ENCODE measurements around the gene CDH4. TPM values are rescaled to one million over a fixed set of nuclear protein-coding genes. Genes with fewer than 3 reads are reported as not detected.

Gene CDH4
- total RNA-seq, 6 donors from 2014 or later: 0.20 to 1.0 (median 0.40) TPM; not detected in 1

- Histone ChIP-seq H3K27me3 (no peaks in the 10 kb centered on the region), H3K27ac (no peak overlapping the region), H3K9me3 (no peaks in the 10 kb centered on the region), H3K4me3 (no peak overlapping the region), H3K4me1 (no peaks in the 10 kb centered on the region), H3K36me3 (no peaks in the 10 kb centered on the region)
- ATAC-seq (ENCODE audit: low FRiP score in 2 of 2) (no peak), DNase-seq (no peak)
- WGBS, 2 donors: 72 to 74% methylated on average over 3 to 9 of the region's 9 CpGs
- no peak for TF ChIP-seq POLR2A (IDR thresholded peaks at IDR 0.05)
- no peak for TF ChIP-seq POLR2AphosphoS5 (IDR thresholded peaks at IDR 0.05)
- TF ChIP-seq, protein P1, sequence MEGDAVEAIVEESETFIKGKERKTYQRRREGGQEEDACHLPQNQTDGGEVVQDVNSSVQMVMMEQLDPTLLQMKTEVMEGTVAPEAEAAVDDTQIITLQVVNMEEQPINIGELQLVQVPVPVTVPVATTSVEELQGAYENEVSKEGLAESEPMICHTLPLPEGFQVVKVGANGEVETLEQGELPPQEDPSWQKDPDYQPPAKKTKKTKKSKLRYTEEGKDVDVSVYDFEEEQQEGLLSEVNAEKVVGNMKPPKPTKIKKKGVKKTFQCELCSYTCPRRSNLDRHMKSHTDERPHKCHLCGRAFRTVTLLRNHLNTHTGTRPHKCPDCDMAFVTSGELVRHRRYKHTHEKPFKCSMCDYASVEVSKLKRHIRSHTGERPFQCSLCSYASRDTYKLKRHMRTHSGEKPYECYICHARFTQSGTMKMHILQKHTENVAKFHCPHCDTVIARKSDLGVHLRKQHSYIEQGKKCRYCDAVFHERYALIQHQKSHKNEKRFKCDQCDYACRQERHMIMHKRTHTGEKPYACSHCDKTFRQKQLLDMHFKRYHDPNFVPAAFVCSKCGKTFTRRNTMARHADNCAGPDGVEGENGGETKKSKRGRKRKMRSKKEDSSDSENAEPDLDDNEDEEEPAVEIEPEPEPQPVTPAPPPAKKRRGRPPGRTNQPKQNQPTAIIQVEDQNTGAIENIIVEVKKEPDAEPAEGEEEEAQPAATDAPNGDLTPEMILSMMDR (IDR thresholded peaks at IDR 0.05): no peak
- TF ChIP-seq EP300 (IDR thresholded peaks at IDR 0.05): no peak
Measured at GRCh38 chr20:61666471-61666832, 414.4 kb downstream of the CDH4 start.

DNA sequence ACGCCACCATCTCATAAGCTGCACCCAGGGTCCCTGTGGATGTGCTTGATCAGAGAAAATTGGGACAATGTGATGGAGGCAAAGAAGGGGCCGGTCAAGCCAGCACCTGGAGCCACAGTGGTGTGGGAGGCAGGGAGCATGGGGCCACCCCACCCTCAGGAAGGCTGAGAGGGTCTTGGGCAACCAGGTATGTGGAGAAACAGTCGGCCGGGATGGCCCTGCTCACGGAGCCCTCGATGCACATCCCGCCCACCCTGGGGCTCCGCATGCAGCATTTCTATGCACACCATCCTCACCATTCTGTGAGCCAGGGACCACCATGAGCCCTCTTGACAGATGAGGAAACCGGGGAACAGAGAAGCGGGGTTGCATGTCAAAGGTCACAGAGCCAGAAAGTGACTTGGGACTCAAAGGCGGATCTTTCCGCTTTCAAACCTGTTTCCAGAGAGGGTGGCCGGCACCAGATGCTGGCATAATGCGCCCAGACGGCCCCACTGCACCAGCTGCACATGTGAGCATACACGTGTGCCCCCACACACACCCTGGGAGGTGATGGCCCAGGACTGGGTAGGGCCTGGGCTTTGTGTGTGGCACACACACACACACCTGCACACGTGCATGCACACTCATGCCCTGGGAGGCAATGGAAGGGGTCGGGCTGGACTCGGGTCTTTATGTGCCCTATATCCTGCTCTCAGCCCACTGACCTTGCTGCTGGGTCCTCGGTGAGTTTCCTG, 415.2 kb downstream of the CDH4 start:
- Histone ChIP-seq H3K4me3 (no peak overlapping the region), H3K4me1 (no peaks in the 10 kb centered on the region), H3K36me3 (no peaks in the 10 kb centered on the region), H3K27me3 (no peaks in the 10 kb centered on the region), H3K27ac (no peak overlapping the region), H3K9me3 (no peaks in the 10 kb centered on the region)
- DNase-seq (no peak), ATAC-seq (ENCODE audit: low FRiP score in 2 of 2) (no peak)
- TF ChIP-seq POLR2AphosphoS5 (IDR thresholded peaks at IDR 0.05) (no peak), POLR2A (IDR thresholded peaks at IDR 0.05) (no peak), EP300 (IDR thresholded peaks at IDR 0.05) (no peak)
- TF ChIP-seq, protein P1 (IDR thresholded peaks at IDR 0.05): no peak
- 82 to 83% methylated on average over 20 of the region's 20 CpGs for WGBS, 2 donors

GRCh38 chr20:61668065-61668650, 416.1 kb downstream of the CDH4 start:
- 37 to 48% methylated on average over 6 to 9 of the region's 9 CpGs for WGBS, 2 donors
- H3K9me3 ChIP-seq: no peaks in the 10 kb centered on the region
- no peak for TF ChIP-seq POLR2A (IDR thresholded peaks at IDR 0.05)
- no peak for TF ChIP-seq POLR2AphosphoS5 (IDR thresholded peaks at IDR 0.05)
- no peak for TF ChIP-seq EP300 (IDR thresholded peaks at IDR 0.05)
- TF ChIP-seq, protein P1 (IDR thresholded peaks at IDR 0.05): no peak
- no peak overlapping the region for H3K27ac ChIP-seq
- H3K36me3 ChIP-seq: no peaks in the 10 kb centered on the region
- no peak for DNase-seq
- H3K4me3 ChIP-seq: no peak overlapping the region
- H3K4me1 ChIP-seq: no peaks in the 10 kb centered on the region
- no peak for ATAC-seq (ENCODE audit: low FRiP score in 2 of 2)
- H3K27me3 ChIP-seq: no peaks in the 10 kb centered on the region

DNA sequence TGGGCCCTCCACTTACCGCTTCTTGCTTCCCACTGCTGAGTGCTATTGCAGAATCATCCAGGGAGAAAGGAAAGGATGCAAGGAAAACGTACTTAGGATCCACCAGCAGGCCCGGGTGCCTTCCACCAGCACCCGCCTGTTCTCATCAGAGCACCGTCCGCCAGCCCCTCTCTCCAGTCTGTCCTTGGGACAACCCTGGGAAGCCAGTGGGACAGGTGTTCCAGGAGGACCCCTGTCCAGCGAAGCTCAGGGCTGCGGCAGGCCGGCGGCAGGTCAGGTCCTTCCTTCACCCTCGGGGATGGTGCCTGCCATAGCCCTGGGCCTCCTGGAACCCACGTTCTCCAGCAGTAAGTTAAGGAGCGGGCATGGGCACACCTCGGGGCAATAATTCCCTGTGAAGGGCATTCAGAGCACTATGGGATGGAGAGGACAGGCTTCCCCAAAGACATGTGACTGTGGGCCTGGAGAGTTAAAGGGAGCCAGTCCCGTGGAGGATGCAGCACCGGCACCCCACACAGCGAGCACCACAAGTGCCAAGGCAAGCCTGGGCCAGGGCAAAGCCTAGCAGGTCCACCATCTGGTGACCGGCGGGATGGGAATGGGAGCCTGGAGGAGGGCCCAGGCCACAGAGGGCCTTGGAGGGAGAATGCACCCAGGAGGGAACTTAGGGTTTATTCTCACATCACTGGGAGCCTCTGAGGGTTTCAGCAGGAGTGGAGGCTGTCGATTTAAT, 416.9 kb downstream of the CDH4 start:
- peak in 1 of 2 donors; percentile 67 for DNase-seq
- Histone ChIP-seq H3K27me3 (no peaks in the 10 kb centered on the region), H3K36me3 (no peaks in the 10 kb centered on the region), H3K4me3 (no peak overlapping the region), H3K27ac (no peak overlapping the region), H3K9me3 (no peaks in the 10 kb centered on the region), H3K4me1 (no peaks in the 10 kb centered on the region)
- TF ChIP-seq POLR2AphosphoS5 (IDR thresholded peaks at IDR 0.05): no peak
- no peak for TF ChIP-seq EP300 (IDR thresholded peaks at IDR 0.05)
- TF ChIP-seq POLR2A (IDR thresholded peaks at IDR 0.05): no peak
- TF ChIP-seq, protein P1 (IDR thresholded peaks at IDR 0.05): no peak
- 91 to 94% methylated on average over 10 to 18 of the region's 20 CpGs for WGBS, 2 donors
- ATAC-seq (ENCODE audit: low FRiP score in 2 of 2): no peak

All from upper lobe of left lung (tissue), 6 donors.